PC-9 (cell line): ENCODE data around the gene RFLNA.

ENCODE experiments used
- CTCF ChIP-seq: fragments of 200-600 bp; sonication (generic); conservative IDR thresholded peaks from 2 replicates; pipeline ENCODE4 v1.6.1; 2017; ENCODE audit warnings: mixed run types, antibody characterized with exemption, mild to moderate bottlenecking, moderate library complexity
- EZH2 ChIP-seq: fragments of 200-600 bp; sonication (generic); IDR thresholded peaks from 2 replicates; pipeline ENCODE4 v1.8.0; 2017; ENCODE audit warnings: antibody characterized with exemption, low read depth

GRCh38 chr12:124284368-124284767, 10.5 kb upstream of the RFLNA start:
- TF ChIP-seq EZH2 (no peak), CTCF (no peak)
